GM12875 (cell line): ENCODE results near the gene KRTAP15-1.

Experiments
- H3K4me3 ChIP-seq: one replicate; pipeline ENCODE4 v1.5.1; 2011; ENCODE audit warnings: low read depth, low read length, control low read depth
- CTCF ChIP-seq: IDR thresholded peaks from 2 replicates; pipeline ENCODE4 v1.5.1; 2011; ENCODE audit warnings: low read depth, mild to moderate bottlenecking, control low read depth, inconsistent platforms, low read length, moderate library complexity, borderline replicate concordance; ENCODE audit not compliant: insufficient read depth

The KRTAP15-1 gene

GRCh38 chr21:30426731-30427130, 13.3 kb upstream of the KRTAP15-1 start:
- no peak overlapping the region for H3K4me3 ChIP-seq
- no peak for TF ChIP-seq CTCF

GRCh38 chr21:30430170-30430655, 9.9 kb upstream of the KRTAP15-1 start, which contains the start of gene KRTAP13-4:
Gene KRTAP13-4 (plus strand): TSS chr21:30430220. CDS start chr21:30430276, 56 bp downstream.
- no peak within 1 kb of the TSS for H3K4me3 ChIP-seq
- TF ChIP-seq CTCF, result no peak

GRCh38 chr21:30434033-30434631, 5.9 kb upstream of the KRTAP15-1 start:
- H3K4me3 ChIP-seq, result no peak overlapping the region
- TF ChIP-seq CTCF, result peak; percentile 34; the same call in 1 of the 2 replicates

- no peak for TF ChIP-seq CTCF
- H3K4me3 ChIP-seq, result no peak overlapping the region
Measured at GRCh38 chr21:30437010-30437565, 3.0 kb upstream of the KRTAP15-1 start.

GRCh38 chr21:30443226-30443625, 3.2 kb downstream of the KRTAP15-1 start:
- H3K4me3 ChIP-seq, result no peak overlapping the region
- no peak for TF ChIP-seq CTCF

- no peak for TF ChIP-seq CTCF
Measured at GRCh38 chr21:30444204-30444603, 4.1 kb downstream of the KRTAP15-1 start.

GRCh38 chr21:30447056-30447455, 7.0 kb downstream of the KRTAP15-1 start:
- TF ChIP-seq CTCF, result no peak

More at GRCh38 chr21:30444204-30444603, 4.1 kb downstream of the KRTAP15-1 start:
- H3K4me3 ChIP-seq, result no peak overlapping the region

More at GRCh38 chr21:30447056-30447455, 7.0 kb downstream of the KRTAP15-1 start:
- no peak overlapping the region for H3K4me3 ChIP-seq
